Activated CD4-positive, alpha-beta T cell treated with anti-CD3 and anti-CD28 coated beads for 36 hours (primary cell): ENCODE data around the gene UBA6. TPM values are rescaled to one million over a fixed set of nuclear protein-coding genes. Genes with fewer than 3 reads are reported as not detected.

Experiments used
- ATAC-seq: fragments of 200-7000 bp; cut with Tn5 transposase; one replicate; pipeline ENCODE4 v1.10.0; 2021; ENCODE audit warnings: mild to moderate bottlenecking, moderate library complexity
- CTCF ChIA-PET: fragments of 350-600 bp; sonication (Branson Sonifier 250); formaldehyde crosslinking; loops from one replicate; lab custom pipeline; 2021; ENCODE audit warnings: antibody characterized with exemption; lab: Charles Lee
- POLR2A ChIA-PET: fragments of 350-600 bp; sonication (Branson Sonifier 250); formaldehyde crosslinking; loops from one replicate; lab custom pipeline; 2021; ENCODE audit warnings: antibody characterized with exemption, inconsistent platforms; lab: Charles Lee
- DNase-seq: peaks from one replicate; pipeline ENCODE4 v3.0.0-alpha.2; 2020
- H3K27ac Mint-ChIP-seq: one replicate; pipeline ENCODE4 v1.8.0; 2021; ENCODE audit warnings: mixed read lengths
- H3K27me3 Mint-ChIP-seq: one replicate; pipeline ENCODE4 v1.8.0; 2021; ENCODE audit warnings: mixed read lengths
- H3K36me3 Mint-ChIP-seq: one replicate; pipeline ENCODE4 v1.8.0; 2021; ENCODE audit warnings: low read depth, mixed read lengths
- H3K4me1 Mint-ChIP-seq: one replicate; pipeline ENCODE4 v1.8.0; 2021; ENCODE audit warnings: mixed read lengths
- H3K4me3 Mint-ChIP-seq: one replicate; pipeline ENCODE4 v1.8.0; 2021; ENCODE audit warnings: mild to moderate bottlenecking, moderate library complexity, mixed read lengths
- H3K9me3 Mint-ChIP-seq: one replicate; pipeline ENCODE4 v1.8.0; 2021; ENCODE audit warnings: low read depth, mixed read lengths
- intact Hi-C, 2 experiments: fragments of 100-400 bp; cut with DNase I in 1 of 2; cut with micrococcal nuclease in 1 of 2; formaldehyde crosslinking; loops; one replicate each; pipeline versions ENCODE4 v1.14.2 to v1.15.1; 2022 to 2024; cut with DNase I, micrococcal nuclease
- total RNA-seq, 2 experiments: library from RNA; stranded (reverse); gene quantifications; one replicate each; pipeline ENCODE4 v1.2.3, GENCODE V29; 2021

UBA6 gene
- total RNA-seq, 2 experiments from 2014 or later = 88.3 to 97.3 TPM

- Mint-ChIP-seq H3K27ac (no peak overlapping the region), H3K36me3 (peaks cover 39% of the 10 kb centered on the region), H3K4me1 (peaks cover 31% of the 10 kb centered on the region), H3K4me3 (no peak overlapping the region), H3K27me3 (no peaks in the 10 kb centered on the region), H3K9me3 (no peaks in the 10 kb centered on the region)
- ChIA-PET CTCF (interaction anchor here (2.0 kb wide), 1 partner anchor 48 kb away, joined by 7 read pairs; no protein-coding TSS in a partner anchor), POLR2A (no interaction called here)
- intact Hi-C loops = no loop called here
- ATAC-seq = no peak
- DNase-seq = no peak
Observed at GRCh38 chr4:67697860-67698687, 2.9 kb downstream of the UBA6 start.

GRCh38 chr4:67696061-67696460 is 4.9 kb downstream of the UBA6 start:
- H3K4me3 Mint-ChIP-seq = no peak overlapping the region
- CTCF ChIA-PET = interaction anchor here (1.5 kb wide), 1 partner anchor 17 kb away, joined by 3 read pairs; no protein-coding TSS in a partner anchor
- ATAC-seq (no peak), DNase-seq (no peak)
- intact Hi-C loops = no loop called here
- H3K4me1 Mint-ChIP-seq = peaks cover 22% of the 10 kb centered on the region
- POLR2A ChIA-PET = no interaction called here
- H3K9me3 Mint-ChIP-seq = no peaks in the 10 kb centered on the region
- H3K27ac Mint-ChIP-seq = no peak overlapping the region
- no peaks in the 10 kb centered on the region for H3K27me3 Mint-ChIP-seq
- peaks cover 53% of the 10 kb centered on the region for H3K36me3 Mint-ChIP-seq

- peaks cover 25% of the 10 kb centered on the region for H3K4me1 Mint-ChIP-seq
- no peaks in the 10 kb centered on the region for H3K27me3 Mint-ChIP-seq
- DNase-seq = no peak
- ATAC-seq = no peak
- H3K4me3 Mint-ChIP-seq = no peak overlapping the region
- intact Hi-C loops = no loop called here
- peaks cover 63% of the 10 kb centered on the region for H3K36me3 Mint-ChIP-seq
- ChIA-PET POLR2A (no interaction called here), CTCF (interaction anchor here (1.0 to 1.5 kb wide), 2 partner anchors 18 to 113 kb away, joined by 3 read pairs; no protein-coding TSS in a partner anchor)
- no peak overlapping the region for H3K27ac Mint-ChIP-seq
- no peaks in the 10 kb centered on the region for H3K9me3 Mint-ChIP-seq
Observed at GRCh38 chr4:67694662-67695061, 6.3 kb downstream of the UBA6 start.

- ChIA-PET CTCF (interaction anchor here (0.9 kb wide), 1 partner anchor 9 kb away, joined by 3 read pairs; no protein-coding TSS in a partner anchor), POLR2A (no interaction called here)
- ATAC-seq (no peak), DNase-seq (no peak)
- no peak overlapping the region for H3K4me3 Mint-ChIP-seq
- intact Hi-C loops = no loop called here
- H3K9me3 Mint-ChIP-seq = no peaks in the 10 kb centered on the region
- H3K36me3 Mint-ChIP-seq = peaks cover 60% of the 10 kb centered on the region
- H3K27ac Mint-ChIP-seq = no peak overlapping the region
- peaks cover 12% of the 10 kb centered on the region for H3K4me1 Mint-ChIP-seq
- no peaks in the 10 kb centered on the region for H3K27me3 Mint-ChIP-seq
Observed at GRCh38 chr4:67691328-67691727, 9.6 kb downstream of the UBA6 start.

GRCh38 chr4:67687636-67688035 is 13.3 kb downstream of the UBA6 start:
- DNase-seq = no peak
- POLR2A ChIA-PET = no interaction called here
- Mint-ChIP-seq H3K36me3 (peaks cover 45% of the 10 kb centered on the region), H3K27ac (no peak overlapping the region), H3K9me3 (no peaks in the 10 kb centered on the region), H3K4me1 (peaks cover 30% of the 10 kb centered on the region), H3K4me3 (no peak overlapping the region), H3K27me3 (no peaks in the 10 kb centered on the region)
- intact Hi-C loops = no loop called here
- ATAC-seq = no peak
- CTCF ChIA-PET = interaction anchor here (1.3 kb wide), 2 partner anchors 11 to 13 kb away, joined by 3 to 4 read pairs; partner anchors contain the start of gene UBA6

- POLR2A ChIA-PET = no interaction called here
- Mint-ChIP-seq H3K36me3 (peaks cover 34% of the 10 kb centered on the region), H3K4me3 (no peak overlapping the region), H3K9me3 (no peaks in the 10 kb centered on the region), H3K27me3 (no peaks in the 10 kb centered on the region), H3K4me1 (peaks cover 27% of the 10 kb centered on the region), H3K27ac (peak overlapping the region; percentile 15)
- CTCF ChIA-PET = no interaction called here
- intact Hi-C loops = no loop called here
- ATAC-seq (peak; percentile 32), DNase-seq (no peak)
Observed at GRCh38 chr4:67685532-67685859, 15.5 kb downstream of the UBA6 start.

- intact Hi-C loops = no loop called here
- Mint-ChIP-seq H3K4me1 (peaks cover 22% of the 10 kb centered on the region), H3K27ac (peak overlapping the region; percentile 9), H3K36me3 (peaks cover 31% of the 10 kb centered on the region), H3K27me3 (no peaks in the 10 kb centered on the region), H3K9me3 (no peaks in the 10 kb centered on the region), H3K4me3 (no peak overlapping the region)
- ChIA-PET CTCF (no interaction called here), POLR2A (no interaction called here)
- peak; percentile 88 for ATAC-seq
- DNase-seq = no peak
Observed at GRCh38 chr4:67684839-67685531, 16.0 kb downstream of the UBA6 start.

GRCh38 chr4:67682266-67682665 is 18.7 kb downstream of the UBA6 start:
- Mint-ChIP-seq H3K36me3 (peaks cover 29% of the 10 kb centered on the region), H3K27me3 (no peaks in the 10 kb centered on the region), H3K4me1 (peaks cover 22% of the 10 kb centered on the region), H3K4me3 (no peak overlapping the region), H3K9me3 (no peaks in the 10 kb centered on the region), H3K27ac (no peak overlapping the region)
- ATAC-seq (no peak), DNase-seq (no peak)
- CTCF ChIA-PET = no interaction called here
- POLR2A ChIA-PET = no interaction called here
- intact Hi-C loops = no loop called here

- no peak overlapping the region for H3K27ac Mint-ChIP-seq
- peaks cover 14% of the 10 kb centered on the region for H3K4me1 Mint-ChIP-seq
- ChIA-PET CTCF (no interaction called here), POLR2A (no interaction called here)
- peak; percentile 55 for ATAC-seq
- peaks cover 35% of the 10 kb centered on the region for H3K36me3 Mint-ChIP-seq
- H3K4me3 Mint-ChIP-seq = no peak overlapping the region
- DNase-seq = no peak
- no peaks in the 10 kb centered on the region for H3K9me3 Mint-ChIP-seq
- intact Hi-C loops = loop anchor here in 1 of 2 experiments (2.0 kb wide), 1 partner anchor 16 kb away; no protein-coding TSS in a partner anchor
- H3K27me3 Mint-ChIP-seq = no peaks in the 10 kb centered on the region
Observed at GRCh38 chr4:67680581-67681222, 20.3 kb downstream of the UBA6 start.

GRCh38 chr4:67678612-67679011 is 22.3 kb downstream of the UBA6 start:
- Mint-ChIP-seq H3K36me3 (peaks cover 44% of the 10 kb centered on the region), H3K4me1 (peaks cover 3% of the 10 kb centered on the region), H3K4me3 (no peak overlapping the region), H3K27me3 (no peaks in the 10 kb centered on the region), H3K9me3 (no peaks in the 10 kb centered on the region), H3K27ac (no peak overlapping the region)
- intact Hi-C loops = no loop called here
- POLR2A ChIA-PET = no interaction called here
- CTCF ChIA-PET = no interaction called here
- DNase-seq = no peak
- no peak for ATAC-seq

GRCh38 chr4:67674098-67674497 is 26.9 kb downstream of the UBA6 start:
- H3K27me3 Mint-ChIP-seq = no peaks in the 10 kb centered on the region
- ChIA-PET CTCF (interaction anchor here (1.4 kb wide), 1 partner anchor 10 kb away, joined by 4 read pairs; no protein-coding TSS in a partner anchor), POLR2A (no interaction called here)
- H3K9me3 Mint-ChIP-seq = no peaks in the 10 kb centered on the region
- intact Hi-C loops = no loop called here
- ATAC-seq = no peak
- no peak for DNase-seq
- H3K36me3 Mint-ChIP-seq = peaks cover 47% of the 10 kb centered on the region
- H3K27ac Mint-ChIP-seq = no peak overlapping the region
- H3K4me3 Mint-ChIP-seq = no peak overlapping the region
- H3K4me1 Mint-ChIP-seq = peaks cover 6% of the 10 kb centered on the region
